Adrenal gland (tissue), 5 donors: ENCODE results near the gene NPVF.

Experiments
- CTCF ChIP-seq, 6 experiments: fragments of 450-650 bp in 4 of 6; fragments of 200-600 bp in 2 of 6; sonication (generic) in 1 of 6; IDR thresholded peaks; 1 replicate in 5 of 6; 2 replicates in 1 of 6; pipeline versions ENCODE4 v1.5.1 to v1.8.0; 2016 to 2021; ENCODE audit warnings: antibody characterized with exemption in 6 of 6, mild to moderate bottlenecking in 2 of 6, moderate library complexity in 1 of 6
- POLR2A ChIP-seq, 2 donors: fragments of 450-650 bp; IDR thresholded peaks; one replicate each; pipeline ENCODE4 v1.6.1; 2017; ENCODE audit warnings: antibody characterized with exemption in 2 of 2, mild to moderate bottlenecking in 2 of 2, moderate library complexity in 1 of 2
- donor health status: DM: no; HTN: no; CAD: no.

- TF ChIP-seq POLR2A (IDR thresholded peaks at IDR 0.05): no peak
- TF ChIP-seq CTCF (IDR thresholded peaks at IDR 0.05): no peak
Observed at GRCh38 chr7:25240340-25240739, 12.1 kb upstream of the NPVF start.
